SH-SY5Y (cell line): Measurements from ENCODE around the gene MIOX.

Experiments
- GATA2 ChIP-seq: IDR thresholded peaks from 2 replicates; pipeline ENCODE4 v1.6.1; 2011; ENCODE audit warnings: mild to moderate bottlenecking, low read depth, low read length
- GATA3 ChIP-seq: IDR thresholded peaks from 2 replicates; pipeline ENCODE4 v1.6.1; 2011; ENCODE audit warnings: low read depth, mild to moderate bottlenecking, low read length, moderate library complexity

GRCh38 chr22:50503475-50504145 is 17.0 kb downstream of the MIOX start:
- TF ChIP-seq GATA3 (no peak), GATA2 (no peak)
